ENCODE measurements around the gene WDR35. TPM values are rescaled to one million over a fixed set of nuclear protein-coding genes. Genes with fewer than 3 reads are reported as not detected.

WDR35 gene
- total and polyA plus RNA-seq, 3 donors from 2014 or later = 18.5 to 24.9 (median 23.6) TPM

DNA sequence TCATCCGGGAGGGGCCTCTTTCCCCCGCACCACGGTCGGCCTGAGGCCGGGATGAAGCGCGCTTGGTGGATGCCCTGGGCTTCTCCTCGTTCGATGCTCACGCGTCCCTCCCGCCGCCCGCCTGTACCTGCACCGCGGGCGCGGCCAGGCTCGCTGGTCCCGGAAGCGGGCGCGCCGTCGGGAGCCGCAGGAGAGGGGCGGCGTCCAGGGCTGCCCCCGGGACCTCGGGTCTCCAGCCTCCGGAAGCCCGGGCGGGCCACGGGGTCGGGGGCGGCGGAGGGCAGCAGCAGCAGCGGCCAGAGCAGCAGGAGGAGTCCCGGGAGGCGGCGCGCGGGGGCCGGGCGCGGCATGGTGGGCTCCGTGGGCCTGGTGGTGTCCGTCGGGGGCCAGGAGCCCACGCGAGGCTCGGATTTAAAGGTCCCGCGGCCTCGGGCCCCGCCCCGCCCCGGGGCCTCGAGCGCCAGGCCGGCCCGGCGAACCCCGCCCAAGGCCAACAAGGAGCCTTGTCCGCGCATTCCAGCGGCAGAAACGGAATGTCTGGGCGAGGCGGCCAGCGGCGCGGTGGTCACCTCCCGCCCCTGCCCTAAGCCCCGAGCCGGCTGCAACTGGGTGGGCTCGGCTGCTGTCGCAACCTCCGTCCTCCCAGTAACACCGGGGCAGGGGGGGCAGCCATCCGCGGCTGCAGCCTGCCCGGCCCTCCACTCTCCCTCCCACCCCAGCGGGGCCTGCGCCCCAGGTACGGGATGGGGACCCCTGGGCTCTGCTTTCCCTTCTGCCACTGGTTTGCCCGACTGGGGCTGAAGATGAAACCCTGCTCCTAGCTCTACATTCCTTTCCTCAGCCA, 22.6 kb upstream of the WDR35 start, which contains the start of gene MATN3:
Gene MATN3, minus strand, starts transcription at position 387 of the 844 bp plus-strand sequence. Its CDS starts 37 bp downstream, at position 350.
- Histone ChIP-seq H3K4me3 (peak within 1 kb of the TSS; percentile 47 to 50), H3K27ac (peak within 1 kb of the TSS in 1 of 2 donors; percentile 75), H3K36me3 (ENCODE audit: low read depth, missing control alignments) (no peaks in the 10 kb centered on the region), H3K9me3 (no peaks in the 10 kb centered on the region), H3K27me3 (no peaks in the 10 kb centered on the region), H3K4me1 (no peaks in the 10 kb centered on the region)
- WGBS, 2 donors = 0 to 1% methylated on average over 19 to 59 of the region's 87 CpGs
- TF ChIP-seq POLR2A (IDR thresholded peaks at IDR 0.05) = no peak
- TF ChIP-seq, protein P1, sequence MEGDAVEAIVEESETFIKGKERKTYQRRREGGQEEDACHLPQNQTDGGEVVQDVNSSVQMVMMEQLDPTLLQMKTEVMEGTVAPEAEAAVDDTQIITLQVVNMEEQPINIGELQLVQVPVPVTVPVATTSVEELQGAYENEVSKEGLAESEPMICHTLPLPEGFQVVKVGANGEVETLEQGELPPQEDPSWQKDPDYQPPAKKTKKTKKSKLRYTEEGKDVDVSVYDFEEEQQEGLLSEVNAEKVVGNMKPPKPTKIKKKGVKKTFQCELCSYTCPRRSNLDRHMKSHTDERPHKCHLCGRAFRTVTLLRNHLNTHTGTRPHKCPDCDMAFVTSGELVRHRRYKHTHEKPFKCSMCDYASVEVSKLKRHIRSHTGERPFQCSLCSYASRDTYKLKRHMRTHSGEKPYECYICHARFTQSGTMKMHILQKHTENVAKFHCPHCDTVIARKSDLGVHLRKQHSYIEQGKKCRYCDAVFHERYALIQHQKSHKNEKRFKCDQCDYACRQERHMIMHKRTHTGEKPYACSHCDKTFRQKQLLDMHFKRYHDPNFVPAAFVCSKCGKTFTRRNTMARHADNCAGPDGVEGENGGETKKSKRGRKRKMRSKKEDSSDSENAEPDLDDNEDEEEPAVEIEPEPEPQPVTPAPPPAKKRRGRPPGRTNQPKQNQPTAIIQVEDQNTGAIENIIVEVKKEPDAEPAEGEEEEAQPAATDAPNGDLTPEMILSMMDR (IDR thresholded peaks at IDR 0.05) = no peak
- DNase-seq = peak; percentile 31
- intact Hi-C loops (cut with DNase I; ENCODE audit: low total_unique reads) = loop anchor here (5.0 kb wide), 1 partner anchor 80 kb away; no protein-coding TSS in a partner anchor

DNA sequence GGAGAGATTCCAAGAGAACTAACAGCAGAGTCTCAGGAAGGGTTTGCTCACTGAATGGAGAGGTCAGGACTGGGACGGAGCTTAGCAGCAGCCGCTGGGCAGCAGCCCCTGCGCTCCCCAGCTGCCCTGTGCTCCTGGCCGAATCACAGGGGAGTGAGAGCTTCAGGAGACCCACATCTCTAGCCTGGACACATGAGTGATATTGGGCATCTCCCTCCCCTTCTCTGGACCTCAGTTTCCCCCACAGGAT, 22.1 kb upstream of the WDR35 start:
- H3K9me3 ChIP-seq = no peaks in the 10 kb centered on the region
- no peak for DNase-seq
- H3K36me3 ChIP-seq (ENCODE audit: low read depth, missing control alignments) = no peaks in the 10 kb centered on the region
- no peak overlapping the region for H3K27ac ChIP-seq
- H3K4me3 ChIP-seq = peak overlapping the region; percentile 47 to 50
- intact Hi-C loops (cut with DNase I; ENCODE audit: low total_unique reads) = loop anchor here (5.0 kb wide), 1 partner anchor 80 kb away; no protein-coding TSS in a partner anchor
- TF ChIP-seq, protein P1 (IDR thresholded peaks at IDR 0.05) = no peak
- no peak for TF ChIP-seq POLR2A (IDR thresholded peaks at IDR 0.05)
- 18 to 21% methylated on average over 4 of the region's 4 CpGs for WGBS, 2 donors
- H3K4me1 ChIP-seq = no peaks in the 10 kb centered on the region
- H3K27me3 ChIP-seq = no peaks in the 10 kb centered on the region

GRCh38 chr2:20011276-20012031, 21.5 kb upstream of the WDR35 start:
- no peak for DNase-seq
- peak overlapping the region in 1 of 2 donors; percentile 50 for H3K4me3 ChIP-seq
- intact Hi-C loops (cut with DNase I; ENCODE audit: low total_unique reads) = loop anchor here (5.0 kb wide), 1 partner anchor 81 kb away; no protein-coding TSS in a partner anchor

DNA sequence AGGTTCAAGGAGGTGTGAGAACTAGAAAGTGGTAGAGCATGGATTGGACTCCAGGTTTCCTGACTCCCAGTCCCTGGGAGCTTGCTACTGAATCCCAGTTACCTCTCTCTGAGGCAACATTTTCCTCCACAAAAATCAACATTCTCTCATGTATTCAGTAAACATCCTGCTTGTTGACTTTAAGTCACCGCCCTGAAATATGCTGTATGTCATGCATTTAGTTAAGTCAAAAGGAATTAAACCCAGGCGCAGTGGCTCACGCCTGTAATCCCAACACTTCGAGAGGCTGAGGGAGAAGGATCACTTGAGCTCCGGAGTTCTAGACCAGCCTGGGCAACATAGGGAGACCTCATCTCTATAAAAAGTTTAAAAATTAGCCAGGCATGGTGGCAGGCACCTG, 18.8 kb upstream of the WDR35 start:
- no peak for TF ChIP-seq POLR2A (IDR thresholded peaks at IDR 0.05)
- TF ChIP-seq, protein P1 (IDR thresholded peaks at IDR 0.05) = no peak
- 95 to 97% methylated on average over 5 of the region's 5 CpGs for WGBS, 2 donors
- DNase-seq = no peak

More at GRCh38 chr2:20011276-20012031, 21.5 kb upstream of the WDR35 start:
- Histone ChIP-seq H3K4me1 (no peaks in the 10 kb centered on the region), H3K9me3 (no peaks in the 10 kb centered on the region), H3K27me3 (no peaks in the 10 kb centered on the region), H3K27ac (no peak overlapping the region), H3K36me3 (ENCODE audit: low read depth, missing control alignments) (no peaks in the 10 kb centered on the region)
- WGBS, 2 donors = 64 to 75% methylated on average over 14 of the region's 14 CpGs
- TF ChIP-seq, protein P1 (IDR thresholded peaks at IDR 0.05) = no peak
- no peak for TF ChIP-seq POLR2A (IDR thresholded peaks at IDR 0.05)

More for the DNA sequence above, 18.8 kb upstream of the WDR35 start:
- Histone ChIP-seq H3K36me3 (ENCODE audit: low read depth, missing control alignments) (no peaks in the 10 kb centered on the region), H3K4me1 (peaks cover 4% of the 10 kb centered on the region), H3K27ac (no peak overlapping the region), H3K9me3 (no peaks in the 10 kb centered on the region), H3K27me3 (no peaks in the 10 kb centered on the region), H3K4me3 (no peak overlapping the region)
- intact Hi-C loops (cut with DNase I; ENCODE audit: low total_unique reads) = no loop called here

All from testis (tissue), 3 donors.